Measurements from ENCODE around the gene ZNF394. TPM values are rescaled to one million over a fixed set of nuclear protein-coding genes. Genes with fewer than 3 reads are reported as not detected.
A peak's percentile ranks its signal among the peaks of the same experiment; 100 is the strongest.

The ZNF394 gene
- total RNA-seq, 1 experiment from 2014 or later = 24.2 TPM

- Histone ChIP-seq H2BK15ac (ENCODE audit: low read depth, low read length) (no peak overlapping the region), H3K18ac (ENCODE audit: insufficient read length, low read depth, low read length) (no peak overlapping the region), H3K79me1 (ENCODE audit: insufficient read depth, low read depth, low read length, poor library complexity, severe bottlenecking) (peaks cover 9% of the 10 kb centered on the region), H4K5ac (ENCODE audit: insufficient read length, low read depth, low read length) (no peak overlapping the region), H3K27ac (ENCODE audit: insufficient read length, low read depth, low read length) (no peak overlapping the region), H2AFZ (ENCODE audit: low read length) (no peak overlapping the region), H4K8ac (replicated peaks; ENCODE audit: insufficient read length, low read depth, low read length) (no peak overlapping the region), H3K23ac (ENCODE audit: insufficient read length, low read depth, low read length) (no peak overlapping the region), H2BK120ac (ENCODE audit: low read depth, low read length, poor library complexity, severe bottlenecking) (no peak overlapping the region), H3K56ac (ENCODE audit: insufficient read length, low read depth, low read length) (no peak overlapping the region), H3K4me1 (ENCODE audit: insufficient read depth, low read length) (no peaks in the 10 kb centered on the region), H3K79me2 (ENCODE audit: insufficient read depth, low read length) (peaks cover 9% of the 10 kb centered on the region; the same call in 1 of the 2 replicates), H3K4ac (ENCODE audit: low read depth, low read length) (no peak overlapping the region), H3K9me3 (ENCODE audit: control insufficient read depth, low read depth, low read length) (no peaks in the 10 kb centered on the region), H2BK20ac (ENCODE audit: low read depth, low read length, poor library complexity, severe bottlenecking) (no peak overlapping the region), H4K20me1 (ENCODE audit: control insufficient read depth, insufficient read depth, insufficient read length) (no peaks in the 10 kb centered on the region), H2BK12ac (ENCODE audit: insufficient read length, low read depth, low read length) (no peak overlapping the region), H3K27me3 (ENCODE audit: insufficient read depth, low read length) (no peaks in the 10 kb centered on the region), H3K4me2 (ENCODE audit: insufficient read depth, insufficient read length, low read length) (no peak overlapping the region), H3K23me2 (ENCODE audit: insufficient read length, low read depth, low read length, poor library complexity, severe bottlenecking) (no peaks in the 10 kb centered on the region), H3K9ac (ENCODE audit: extremely low read depth, insufficient read length, low read length) (no peak overlapping the region), H3T11ph (ENCODE audit: low read length) (no peak overlapping the region), H2BK5ac (ENCODE audit: insufficient read length, low read length) (no peak overlapping the region), H4K91ac (ENCODE audit: insufficient read length, low read depth, low read length) (no peak overlapping the region), H3K14ac (ENCODE audit: insufficient read depth, low read length) (no peak overlapping the region), H2AK5ac (ENCODE audit: insufficient read length, low read length) (no peak overlapping the region)
- peak; percentile 71 for DNase-seq
- H3K4me1 Mint-ChIP-seq = peaks cover 1 to 4% of the 10 kb centered on the region in 2 experiments
- no CpG with 5 or more reads among the region's 8 CpGs for WGBS (ENCODE audit: extremely low coverage, insufficient read length, low lambda C conversion rate)
- no peaks in the 10 kb centered on the region; the same call in none of the 2 replicates for H3K27me3 Mint-ChIP-seq (ENCODE audit: low read depth)
- peaks cover 45 to 91% (median 76%) of the 10 kb centered on the region in 3 experiments for H3K36me3 Mint-ChIP-seq (ENCODE audit: insufficient read depth in 1 of 3, low read depth in 3 of 3)
- TF ChIP-seq CTCF (conservative IDR thresholded peaks at IDR 0.05) = peak; percentile 66
- peak overlapping the region in 1 of 3 experiments; percentile 59; a peak in 1 of 7 replicates for H3K27ac Mint-ChIP-seq
- 0 out of 5 replicates have a peak, but pooled peaks cover 0 to 3% of the 10 kb centered on the region in 2 experiments for H3K9me3 Mint-ChIP-seq
- no peak overlapping the region; a peak in 1 of 5 replicates for H3K4me3 Mint-ChIP-seq
Measured at GRCh38 chr7:99459087-99459486, 41.0 kb downstream of the ZNF394 start.

Data from H9 (cell line).